HepG2 (cell line): ENCODE results near the gene ZBTB21. TPM values are rescaled to one million over a fixed set of nuclear protein-coding genes. Genes with fewer than 3 reads are reported as not detected.
A peak's percentile ranks its signal among the peaks of the same experiment; 100 is the strongest.

Source experiments
- DMAP1 ChIP-seq: IDR thresholded peaks from 2 replicates; pipeline ENCODE4 v1.6.1; 2016
- IKZF4 ChIP-seq: sonication (generic); formaldehyde crosslinking; IDR thresholded peaks from 2 replicates; pipeline ENCODE4 v1.5.1; 2020; ENCODE audit warnings: borderline replicate concordance, mild to moderate bottlenecking, low read depth, missing genetic modification reagents; ENCODE audit errors: not compliant biosample characterization
- MBNL3 ChIP-seq: fragments of 250-450 bp; sonication (Bioruptor Pico); conservative IDR thresholded peaks from 2 replicates; pipeline ENCODE4 v1.8.0; 2022; ENCODE audit warnings: mild to moderate bottlenecking, inconsistent platforms
- NCOA1 ChIP-seq: sonication (generic); formaldehyde crosslinking; IDR thresholded peaks from 2 replicates; pipeline ENCODE4 v1.9.0; 2021; ENCODE audit warnings: missing genetic modification reagents
- NCOR1 ChIP-seq: fragments of 200-600 bp; sonication (generic); IDR thresholded peaks from 2 replicates; pipeline ENCODE4 v1.7.0; 2017; ENCODE audit warnings: antibody characterized with exemption, low read length, borderline replicate concordance
- NR2F2 ChIP-seq: IDR thresholded peaks from 2 replicates; pipeline ENCODE4 v1.6.1; 2012; ENCODE audit warnings: low read depth, inconsistent platforms, borderline replicate concordance
- SALL2 ChIP-seq: sonication (generic); formaldehyde crosslinking; IDR thresholded peaks from 2 replicates; pipeline ENCODE4 v1.8.1; 2023; ENCODE audit warnings: mild to moderate bottlenecking, missing genetic modification reagents, inconsistent platforms
- SMC3 ChIP-seq: IDR thresholded peaks from 2 replicates; pipeline ENCODE4 v1.6.1; 2011; ENCODE audit warnings: low read length, improper control_type of control experiment
- TBX2 ChIP-seq: sonication (generic); formaldehyde crosslinking; IDR thresholded peaks from 2 replicates; pipeline ENCODE4 v1.5.0; 2020; ENCODE audit warnings: missing genetic modification reagents, mild to moderate bottlenecking, borderline replicate concordance
- TCF7 ChIP-seq: sonication (generic); IDR thresholded peaks from 2 replicates; pipeline ENCODE4 v1.6.1; 2016; ENCODE audit warnings: antibody characterized with exemption, low read depth
- ZBTB3 ChIP-seq: sonication (generic); formaldehyde crosslinking; IDR thresholded peaks from 2 replicates; pipeline ENCODE4 v1.4.0; 2020; ENCODE audit warnings: low read depth, mild to moderate bottlenecking, moderate library complexity, missing genetic modification reagents, borderline replicate concordance
- ZC3H4 ChIP-seq: sonication (generic); formaldehyde crosslinking; IDR thresholded peaks from 2 replicates; pipeline ENCODE4 v1.4.0; 2020; ENCODE audit warnings: missing genetic modification reagents, borderline replicate concordance
- ZNF253 ChIP-seq: sonication (generic); formaldehyde crosslinking; IDR thresholded peaks from 2 replicates; pipeline ENCODE4 v1.8.0; 2022; ENCODE audit warnings: mild to moderate bottlenecking, missing genetic modification reagents, borderline replicate concordance
- ZNF329 ChIP-seq: sonication (generic); formaldehyde crosslinking; IDR thresholded peaks from 2 replicates; pipeline ENCODE4 v1.9.0; 2021; ENCODE audit warnings: low read depth, mild to moderate bottlenecking, missing genetic modification reagents
- ZNF337 ChIP-seq: sonication (generic); formaldehyde crosslinking; IDR thresholded peaks from 2 replicates; pipeline ENCODE4 v1.5.1; 2020; ENCODE audit warnings: missing genetic modification reagents, low read depth, mild to moderate bottlenecking, borderline replicate concordance
- ZNF460 ChIP-seq: sonication (generic); formaldehyde crosslinking; IDR thresholded peaks from 2 replicates; pipeline ENCODE4 v1.5.1; 2020; ENCODE audit warnings: missing genetic modification reagents, mild to moderate bottlenecking, borderline replicate concordance
- ZNF772 ChIP-seq: sonication (generic); formaldehyde crosslinking; IDR thresholded peaks from 2 replicates; pipeline ENCODE4 v1.5.0; 2020; ENCODE audit warnings: mild to moderate bottlenecking, missing genetic modification reagents
- ZNF777 ChIP-seq: sonication (generic); formaldehyde crosslinking; IDR thresholded peaks from 2 replicates; pipeline ENCODE4 v1.4.0; 2020; ENCODE audit warnings: missing genetic modification reagents
- ZZZ3 ChIP-seq: sonication (generic); formaldehyde crosslinking; IDR thresholded peaks from 2 replicates; pipeline ENCODE4 v1.4.0; 2020; ENCODE audit warnings: missing genetic modification reagents, mild to moderate bottlenecking, borderline replicate concordance
- polyA plus RNA-seq, 8 experiments: library from polyadenylated mRNA; depleted of rRNA in 3 of 8; stranded (reverse) in 7 of 8; unstranded in 1 of 8; fragments of >200 nt; fragmentation: Illumina TruSeq in 4 of 8; extraction: Trizol in 4 of 8; gene quantifications; 2 replicates each; pipeline versions ENCODE4 v1.2.1 to v1.2.3, GENCODE V29; 2011 to 2016; ENCODE audit warnings: low read depth in 4 of 8, missing spikeins in 1 of 8, mixed read lengths in 1 of 8; ENCODE audit not compliant: insufficient read depth in 1 of 8
- total RNA-seq, 5 experiments: library from RNA; depleted of rRNA; stranded (reverse); fragments of >200 nt; fragmentation: Illumina TruSeq; extraction: Trizol; gene quantifications; 2 replicates each; pipeline ENCODE4 v1.2.3, GENCODE V29; 2016; ENCODE audit warnings: low read depth in 1 of 5
- TF ChIP-seq, protein P1 (sequence below): sonication (generic); formaldehyde crosslinking; IDR thresholded peaks from 2 replicates; pipeline ENCODE4 v1.4.0; 2020; ENCODE audit warnings: missing genetic modification reagents, borderline replicate concordance
- TF ChIP-seq, protein P2 (sequence below): sonication (generic); formaldehyde crosslinking; IDR thresholded peaks from 2 replicates; pipeline ENCODE4 v1.4.0; 2020; ENCODE audit warnings: missing genetic modification reagents
- TF ChIP-seq, protein P3 (sequence below): sonication (generic); formaldehyde crosslinking; IDR thresholded peaks from 2 replicates; pipeline ENCODE4 v1.4.0; 2020; ENCODE audit warnings: mild to moderate bottlenecking, missing genetic modification reagents, borderline replicate concordance

The ZBTB21 gene
- total and polyA plus RNA-seq, 2 of the 13 experiments (the other 11 are each of a cell fraction or from before 2014, with no cell fraction given) = 4.5 to 6.1 TPM

DNA sequence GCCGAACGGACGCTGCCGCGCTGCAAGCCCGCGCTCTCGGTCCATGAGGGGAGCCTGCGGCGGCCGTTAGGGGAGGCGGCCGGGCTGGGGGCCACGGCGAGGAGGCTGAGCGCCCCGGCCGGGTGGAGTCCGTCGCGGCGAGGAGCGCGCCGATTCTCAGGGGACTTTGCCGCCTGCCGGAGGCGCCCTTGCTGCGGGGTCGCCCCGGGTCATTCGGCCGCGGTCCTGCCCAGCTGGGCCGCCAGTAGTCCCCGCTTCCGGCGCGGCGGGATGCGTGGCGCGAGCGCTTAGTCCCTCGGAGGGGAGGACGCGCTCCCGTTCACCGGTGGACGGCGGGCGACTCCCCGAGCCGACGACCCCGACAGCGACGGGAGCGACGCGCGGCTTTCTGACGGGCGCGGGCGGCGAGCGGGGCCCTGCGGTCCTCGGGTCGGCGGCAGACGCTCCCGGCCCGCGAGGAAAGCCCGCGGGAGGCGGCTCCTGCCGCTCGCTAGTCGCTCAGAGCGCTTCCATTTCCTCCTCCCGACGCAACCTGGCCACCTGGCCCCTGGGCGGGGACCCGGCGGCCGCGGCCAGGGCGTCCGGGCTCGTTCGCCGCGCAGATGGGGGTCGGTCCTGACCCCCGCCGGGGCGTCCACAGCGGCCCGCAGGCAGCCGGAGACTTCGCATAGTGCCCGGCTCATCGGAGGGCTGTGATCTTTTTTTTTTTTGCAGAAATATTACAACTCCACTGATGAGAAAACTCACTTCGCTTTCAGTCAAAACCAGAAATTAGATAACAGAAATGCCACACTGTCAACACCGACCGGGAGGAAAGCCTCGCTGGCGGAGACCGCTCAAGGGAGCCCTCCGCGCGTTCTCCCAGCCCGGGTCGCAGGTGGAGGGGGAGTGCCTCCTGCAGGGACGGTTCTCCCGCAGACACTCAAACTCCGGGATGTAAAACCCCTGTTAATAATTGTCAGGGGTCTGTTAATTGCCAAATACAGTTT is 641 bp upstream of the ZBTB21 start (continued):
- no peak for TF ChIP-seq NCOR1
- TF ChIP-seq, protein P1, sequence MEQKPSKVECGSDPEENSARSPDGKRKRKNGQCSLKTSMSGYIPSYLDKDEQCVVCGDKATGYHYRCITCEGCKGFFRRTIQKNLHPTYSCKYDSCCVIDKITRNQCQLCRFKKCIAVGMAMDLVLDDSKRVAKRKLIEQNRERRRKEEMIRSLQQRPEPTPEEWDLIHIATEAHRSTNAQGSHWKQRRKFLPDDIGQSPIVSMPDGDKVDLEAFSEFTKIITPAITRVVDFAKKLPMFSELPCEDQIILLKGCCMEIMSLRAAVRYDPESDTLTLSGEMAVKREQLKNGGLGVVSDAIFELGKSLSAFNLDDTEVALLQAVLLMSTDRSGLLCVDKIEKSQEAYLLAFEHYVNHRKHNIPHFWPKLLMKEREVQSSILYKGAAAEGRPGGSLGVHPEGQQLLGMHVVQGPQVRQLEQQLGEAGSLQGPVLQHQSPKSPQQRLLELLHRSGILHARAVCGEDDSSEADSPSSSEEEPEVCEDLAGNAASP (CRISPR knock-in tag) = peak; percentile 91
- peak; percentile 87 for TF ChIP-seq ZNF777
- TF ChIP-seq, protein P2, sequence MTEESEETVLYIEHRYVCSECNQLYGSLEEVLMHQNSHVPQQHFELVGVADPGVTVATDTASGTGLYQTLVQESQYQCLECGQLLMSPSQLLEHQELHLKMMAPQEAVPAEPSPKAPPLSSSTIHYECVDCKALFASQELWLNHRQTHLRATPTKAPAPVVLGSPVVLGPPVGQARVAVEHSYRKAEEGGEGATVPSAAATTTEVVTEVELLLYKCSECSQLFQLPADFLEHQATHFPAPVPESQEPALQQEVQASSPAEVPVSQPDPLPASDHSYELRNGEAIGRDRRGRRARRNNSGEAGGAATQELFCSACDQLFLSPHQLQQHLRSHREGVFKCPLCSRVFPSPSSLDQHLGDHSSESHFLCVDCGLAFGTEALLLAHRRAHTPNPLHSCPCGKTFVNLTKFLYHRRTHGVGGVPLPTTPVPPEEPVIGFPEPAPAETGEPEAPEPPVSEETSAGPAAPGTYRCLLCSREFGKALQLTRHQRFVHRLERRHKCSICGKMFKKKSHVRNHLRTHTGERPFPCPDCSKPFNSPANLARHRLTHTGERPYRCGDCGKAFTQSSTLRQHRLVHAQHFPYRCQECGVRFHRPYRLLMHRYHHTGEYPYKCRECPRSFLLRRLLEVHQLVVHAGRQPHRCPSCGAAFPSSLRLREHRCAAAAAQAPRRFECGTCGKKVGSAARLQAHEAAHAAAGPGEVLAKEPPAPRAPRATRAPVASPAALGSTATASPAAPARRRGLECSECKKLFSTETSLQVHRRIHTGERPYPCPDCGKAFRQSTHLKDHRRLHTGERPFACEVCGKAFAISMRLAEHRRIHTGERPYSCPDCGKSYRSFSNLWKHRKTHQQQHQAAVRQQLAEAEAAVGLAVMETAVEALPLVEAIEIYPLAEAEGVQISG (CRISPR knock-in tag) = peak; percentile 60
- no peak for TF ChIP-seq TBX2 (CRISPR knock-in tag)
- TF ChIP-seq, protein P3, sequence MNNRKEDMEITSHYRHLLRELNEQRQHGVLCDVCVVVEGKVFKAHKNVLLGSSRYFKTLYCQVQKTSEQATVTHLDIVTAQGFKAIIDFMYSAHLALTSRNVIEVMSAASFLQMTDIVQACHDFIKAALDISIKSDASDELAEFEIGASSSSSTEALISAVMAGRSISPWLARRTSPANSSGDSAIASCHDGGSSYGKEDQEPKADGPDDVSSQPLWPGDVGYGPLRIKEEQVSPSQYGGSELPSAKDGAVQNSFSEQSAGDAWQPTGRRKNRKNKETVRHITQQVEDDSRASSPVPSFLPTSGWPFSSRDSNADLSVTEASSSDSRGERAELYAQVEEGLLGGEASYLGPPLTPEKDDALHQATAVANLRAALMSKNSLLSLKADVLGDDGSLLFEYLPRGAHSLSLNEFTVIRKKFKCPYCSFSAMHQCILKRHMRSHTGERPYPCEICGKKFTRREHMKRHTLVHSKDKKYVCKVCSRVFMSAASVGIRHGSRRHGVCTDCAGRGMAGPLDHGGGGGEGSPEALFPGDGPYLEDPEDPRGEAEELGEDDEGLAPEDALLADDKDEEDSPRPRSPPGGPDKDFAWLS = no peak
- TF ChIP-seq MBNL3 = no peak
- no peak for TF ChIP-seq TCF7
- TF ChIP-seq DMAP1 (CRISPR knock-in tag) = no peak
- TF ChIP-seq ZNF772 = no peak
- TF ChIP-seq ZZZ3 = no peak
- no peak for TF ChIP-seq ZNF329 (CRISPR knock-in tag)
- 0 out of 2 replicates have a peak, but pooled peaks have one; percentile 53 for TF ChIP-seq ZNF253 (CRISPR knock-in tag)
- TF ChIP-seq ZC3H4 (CRISPR knock-in tag) = no peak
- TF ChIP-seq SMC3 = no peak
- no peak for TF ChIP-seq SALL2
- TF ChIP-seq NR2F2 = no peak
- no peak for TF ChIP-seq ZBTB3 (CRISPR knock-in tag)
- no peak for TF ChIP-seq NCOA1 (CRISPR knock-in tag)
- no peak for TF ChIP-seq IKZF4 (CRISPR knock-in tag)
- no peak for TF ChIP-seq ZNF460 (CRISPR knock-in tag)
- TF ChIP-seq ZNF337 = no peak
